Measurements from ENCODE around the gene RASGRP3. TPM values are rescaled to one million over a fixed set of nuclear protein-coding genes. Genes with fewer than 3 reads are reported as not detected.
A peak's percentile ranks its signal among the peaks of the same experiment; 100 is the strongest.

The RASGRP3 gene
- total and polyA plus RNA-seq, 12 donors: 14.9 to 77.4 (median 64.4) TPM

DNA sequence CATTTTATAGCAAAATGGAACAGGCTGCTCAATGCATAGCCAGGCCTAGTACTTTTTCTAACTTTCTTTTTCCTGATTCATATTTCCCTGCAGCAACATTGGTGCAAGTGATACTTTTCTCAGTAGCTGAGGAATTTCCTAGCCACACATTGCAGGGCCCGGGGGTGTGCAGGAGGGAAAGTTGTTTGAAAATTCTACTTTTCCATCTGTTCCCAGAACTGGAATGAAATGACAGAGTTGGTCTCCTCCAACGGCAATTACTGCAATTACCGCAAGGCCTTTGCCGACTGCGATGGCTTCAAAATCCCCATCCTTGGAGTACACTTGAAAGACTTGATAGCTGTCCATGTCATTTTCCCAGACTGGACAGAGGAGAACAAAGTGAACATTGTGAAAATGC is 50.5 kb downstream of the RASGRP3 start:
- DNase-seq (no peak), ATAC-seq (no peak)
- peaks cover 0 to 30% (median 13%) of the 10 kb centered on the region in 9 donors for H3K4me1 ChIP-seq
- intact Hi-C loops (cut with DNase I): no loop called here
- 92 to 97% methylated on average over 5 of the region's 5 CpGs for WGBS, 2 donors
- H3K9me3 ChIP-seq: no peaks in the 10 kb centered on the region
- TF ChIP-seq, protein P1, sequence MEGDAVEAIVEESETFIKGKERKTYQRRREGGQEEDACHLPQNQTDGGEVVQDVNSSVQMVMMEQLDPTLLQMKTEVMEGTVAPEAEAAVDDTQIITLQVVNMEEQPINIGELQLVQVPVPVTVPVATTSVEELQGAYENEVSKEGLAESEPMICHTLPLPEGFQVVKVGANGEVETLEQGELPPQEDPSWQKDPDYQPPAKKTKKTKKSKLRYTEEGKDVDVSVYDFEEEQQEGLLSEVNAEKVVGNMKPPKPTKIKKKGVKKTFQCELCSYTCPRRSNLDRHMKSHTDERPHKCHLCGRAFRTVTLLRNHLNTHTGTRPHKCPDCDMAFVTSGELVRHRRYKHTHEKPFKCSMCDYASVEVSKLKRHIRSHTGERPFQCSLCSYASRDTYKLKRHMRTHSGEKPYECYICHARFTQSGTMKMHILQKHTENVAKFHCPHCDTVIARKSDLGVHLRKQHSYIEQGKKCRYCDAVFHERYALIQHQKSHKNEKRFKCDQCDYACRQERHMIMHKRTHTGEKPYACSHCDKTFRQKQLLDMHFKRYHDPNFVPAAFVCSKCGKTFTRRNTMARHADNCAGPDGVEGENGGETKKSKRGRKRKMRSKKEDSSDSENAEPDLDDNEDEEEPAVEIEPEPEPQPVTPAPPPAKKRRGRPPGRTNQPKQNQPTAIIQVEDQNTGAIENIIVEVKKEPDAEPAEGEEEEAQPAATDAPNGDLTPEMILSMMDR (IDR thresholded peaks at IDR 0.05): no peak
- H3K4me3 ChIP-seq: no peak overlapping the region
- H3K27me3 ChIP-seq: no peaks in the 10 kb centered on the region
- peaks cover 0 to 92% (median 5%) of the 10 kb centered on the region in 9 donors for H3K36me3 ChIP-seq
- no peak overlapping the region for H3K27ac ChIP-seq

DNA sequence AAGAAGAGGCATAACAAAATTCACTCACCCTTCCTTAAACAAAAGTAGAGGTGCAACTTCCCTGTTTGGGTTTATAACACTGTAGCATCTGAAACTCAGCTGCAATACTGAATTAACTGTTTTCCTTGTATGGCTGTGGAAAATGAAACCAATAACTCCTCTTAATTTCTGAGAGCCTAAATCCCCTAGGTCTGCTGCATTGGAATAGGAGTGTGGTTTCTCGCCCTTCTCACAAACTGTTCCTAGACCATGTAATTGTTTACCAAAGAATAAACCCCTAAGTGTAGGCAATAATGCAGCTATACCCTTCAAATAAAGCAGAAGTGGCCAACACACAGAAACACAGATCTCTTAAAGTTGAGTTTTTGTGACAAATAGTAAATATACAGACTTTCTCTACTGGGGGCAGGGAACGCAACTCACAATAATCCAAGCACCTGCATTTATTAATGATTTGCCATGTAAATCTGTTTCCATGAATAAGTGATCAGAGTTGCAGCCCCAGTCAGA is 52.0 kb downstream of the RASGRP3 start:
- Histone ChIP-seq H3K27ac (no peak overlapping the region), H3K36me3 (peaks cover 0 to 91% (median 5%) of the 10 kb centered on the region in 9 donors), H3K4me3 (no peak overlapping the region), H3K27me3 (no peaks in the 10 kb centered on the region), H3K9me3 (no peaks in the 10 kb centered on the region), H3K4me1 (peaks cover 0 to 34% (median 20%) of the 10 kb centered on the region in 9 donors)
- ATAC-seq (no peak), DNase-seq (no peak)
- TF ChIP-seq, protein P1 (IDR thresholded peaks at IDR 0.05): no peak
- 94 to 96% methylated on average over 2 of the region's 2 CpGs for WGBS, 2 donors
- intact Hi-C loops (cut with DNase I): no loop called here

DNA sequence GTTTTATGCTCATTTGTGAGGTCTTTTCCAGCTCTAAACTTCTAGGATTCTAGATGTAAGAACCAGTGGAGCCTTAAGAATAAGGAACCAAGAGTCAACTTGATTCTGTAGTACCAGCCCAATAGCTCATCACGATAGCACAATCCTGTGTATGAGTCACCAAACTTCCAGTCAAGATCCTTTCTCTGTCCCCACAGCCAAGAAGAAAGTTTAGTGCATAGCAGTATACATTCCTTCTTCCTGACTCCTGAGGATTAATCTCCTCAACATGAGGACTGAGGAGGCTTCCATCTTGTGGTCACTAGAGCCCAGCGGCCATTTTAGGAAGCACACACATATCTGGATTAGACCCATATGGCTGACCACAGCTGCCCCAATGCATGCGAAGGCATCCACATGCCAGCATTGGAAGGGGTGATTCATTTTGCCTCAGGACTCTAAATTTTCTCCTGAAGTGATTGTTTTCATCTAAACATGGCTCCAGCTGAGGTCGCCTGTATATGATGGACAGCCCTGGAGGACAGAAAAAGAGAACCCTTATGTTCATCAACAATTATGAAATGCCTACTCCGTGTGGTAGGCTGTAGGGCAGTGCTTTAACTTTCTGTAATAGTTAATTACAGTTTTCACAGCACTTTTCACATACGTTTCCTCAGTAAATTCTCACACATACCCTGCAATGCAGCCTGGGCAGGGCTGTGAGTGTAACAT is 53.5 kb downstream of the RASGRP3 start:
- ATAC-seq: peak in 1 of 8 donors; percentile 18
- Histone ChIP-seq H3K27me3 (no peaks in the 10 kb centered on the region), H3K4me3 (no peak overlapping the region), H3K27ac (no peak overlapping the region), H3K36me3 (peaks cover 0 to 91% (median 5%) of the 10 kb centered on the region in 9 donors), H3K9me3 (no peaks in the 10 kb centered on the region), H3K4me1 (peaks cover 0 to 34% (median 20%) of the 10 kb centered on the region in 9 donors)
- TF ChIP-seq, protein P1 (IDR thresholded peaks at IDR 0.05): no peak
- intact Hi-C loops (cut with DNase I): loop anchor here in 3 of 10 donors (10.0 kb wide), 1 partner anchor 55 kb away; the partner anchor contains the start of gene RASGRP3 (in 3 of the 3)
- DNase-seq: no peak
- 88 to 90% methylated on average over 6 of the region's 6 CpGs for WGBS, 2 donors

DNA sequence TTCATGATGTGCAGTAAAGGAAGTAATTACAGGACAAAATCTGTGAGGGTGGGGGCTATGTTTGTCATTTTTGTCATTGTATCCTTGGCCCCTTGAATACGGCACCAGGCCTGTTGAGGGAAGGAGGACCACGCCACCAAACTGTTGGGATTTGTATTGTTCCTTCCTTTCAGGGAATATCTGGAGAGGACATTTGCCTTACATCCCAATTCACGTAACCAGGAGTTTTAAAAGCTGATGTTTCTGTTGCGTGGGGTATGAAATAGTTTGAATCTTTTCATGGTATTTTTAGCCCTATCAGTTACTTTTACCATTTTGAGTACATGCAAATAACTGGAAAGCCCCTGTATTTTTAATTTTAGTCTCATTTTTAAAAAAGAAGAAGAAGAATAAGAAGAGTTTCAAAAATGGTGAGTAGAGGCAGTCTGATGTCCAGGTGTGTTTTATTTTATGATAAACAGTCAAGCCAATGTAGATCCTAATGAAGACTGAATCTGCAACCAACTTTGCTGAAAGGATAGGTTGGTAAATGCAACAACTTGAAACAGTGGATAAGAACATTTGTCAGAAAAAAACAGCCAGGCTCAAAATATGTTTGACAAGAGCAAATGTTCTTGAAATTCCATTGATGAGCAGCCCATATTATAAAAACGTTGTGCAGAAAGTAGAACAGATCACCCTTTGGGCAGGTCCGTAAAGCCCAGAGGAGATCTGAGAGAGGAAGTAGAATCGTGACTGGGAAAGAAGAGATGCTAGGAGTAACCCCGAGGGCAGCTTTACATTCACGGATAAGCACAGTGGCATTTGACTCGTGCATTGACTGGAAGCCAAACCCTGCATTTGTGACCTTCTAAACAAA is 54.5 kb downstream of the RASGRP3 start:
- TF ChIP-seq, protein P1 (IDR thresholded peaks at IDR 0.05): no peak
- Histone ChIP-seq H3K9me3 (no peaks in the 10 kb centered on the region), H3K4me1 (peaks cover 0 to 39% (median 27%) of the 10 kb centered on the region in 9 donors), H3K27ac (peak overlapping the region in 2 of 10 donors; percentile 32 to 48), H3K27me3 (no peaks in the 10 kb centered on the region), H3K36me3 (peaks cover 0 to 89% (median 5%) of the 10 kb centered on the region in 9 donors), H3K4me3 (no peak overlapping the region)
- ATAC-seq (no peak), DNase-seq (no peak)
- WGBS, 2 donors: 81 to 85% methylated on average over 10 of the region's 10 CpGs
- intact Hi-C loops (cut with DNase I): loop anchor here in 3 of 10 donors (10.0 kb wide), 1 partner anchor 56 kb away; the partner anchor contains the start of gene RASGRP3 (in 3 of the 3)

Data from heart right ventricle (tissue), 16 donors.